ENCODE data around the gene TMEM123. TPM values are rescaled to one million over a fixed set of nuclear protein-coding genes. Genes with fewer than 3 reads are reported as not detected.

TMEM123 gene
- total and polyA plus RNA-seq, 10 of the 15 experiments (the other 5 are each of a cell fraction or from before 2014, with no cell fraction given): 35.1 to 667 (median 123) TPM

- TF ChIP-seq POLR2AphosphoS2 (IDR thresholded peaks at IDR 0.05; ENCODE audit: low read depth, low read length) (no peak), ZBTB40 (IDR thresholded peaks at IDR 0.05; ENCODE audit: borderline replicate concordance) (no peak), TCF3 (IDR thresholded peaks at IDR 0.05; ENCODE audit: borderline replicate concordance, insufficient read depth, low read depth, low read length) (no peak), CEBPZ (IDR thresholded peaks at IDR 0.05; ENCODE audit: low read depth, low read length) (no peak)
Measured at GRCh38 chr11:102426000-102426399, 26.6 kb downstream of the TMEM123 start (continued).

All from GM12878 (cell line).